IMR-90 (cell line): ENCODE measurements around the gene IL17RE. TPM values are rescaled to one million over a fixed set of nuclear protein-coding genes. Genes with fewer than 3 reads are reported as not detected.
A peak's percentile ranks its signal among the peaks of the same experiment; 100 is the strongest.

Experiments
- ATAC-seq: fragments of 200-7000 bp; cut with Tn5 transposase; 2 replicates; pipeline ENCODE4 v1.9.1; 2020; ENCODE audit warnings: low read depth, mild to moderate bottlenecking, moderate library complexity
- BruUV-seq: library from RNA; stranded (reverse); fragments of 400-500 nt; replicated peaks from 2 replicates; lab custom pipeline; 2021; lab: Mats Ljungman, UMichigan
- CTCF ChIA-PET: fragments of 300-600 bp; formaldehyde crosslinking; extraction: SDS; loops from one replicate; lab custom pipeline; 2021; ENCODE audit warnings: antibody characterized with exemption; lab: Yijun Ruan, JAX
- POLR2A ChIA-PET: fragments of 300-600 bp; sonication (Branson Sonifier 250); formaldehyde crosslinking; loops from one replicate; lab custom pipeline; 2022; ENCODE audit warnings: antibody characterized with exemption; ENCODE audit not compliant: unreplicated experiment; lab: Charles Lee
- DNase-seq: peaks from one replicate; pipeline ENCODE4 v3.0.0; 2013
- H2AFZ ChIP-seq: replicated peaks from 2 replicates; pipeline ENCODE3; 2013; ENCODE audit warnings: low read length, mild to moderate bottlenecking; ENCODE audit not compliant: poor library complexity
- H2AK5ac ChIP-seq: 2 replicates; pipeline ENCODE4 v1.6.1; 2013; ENCODE audit warnings: low read depth, low read length, inconsistent platforms
- H2AK9ac ChIP-seq: replicated peaks from 2 replicates; pipeline ENCODE3; 2013; ENCODE audit warnings: mild to moderate bottlenecking, low read depth, low read length, moderate library complexity; ENCODE audit not compliant: poor library complexity
- H2BK120ac ChIP-seq: 2 replicates; pipeline ENCODE4 v1.6.1; 2013; ENCODE audit warnings: low read depth, low read length, inconsistent platforms
- H2BK15ac ChIP-seq: 3 replicates; pipeline ENCODE4 v1.6.1; 2013; ENCODE audit warnings: low read depth, low read length, inconsistent platforms
- H2BK20ac ChIP-seq: 2 replicates; pipeline ENCODE4 v1.6.1; 2013; ENCODE audit warnings: low read depth, mild to moderate bottlenecking, inconsistent platforms, low read length, moderate library complexity
- H2BK5ac ChIP-seq: 2 replicates; pipeline ENCODE4 v1.6.1; 2013; ENCODE audit warnings: mild to moderate bottlenecking, low read depth, low read length, inconsistent platforms; ENCODE audit not compliant: poor library complexity, severe bottlenecking
- H3K14ac ChIP-seq: replicated peaks from 2 replicates; pipeline ENCODE4 v1.6.1; 2013; ENCODE audit warnings: low read depth, low read length, inconsistent platforms
- H3K18ac ChIP-seq: 2 replicates; pipeline ENCODE4 v1.6.1; 2013; ENCODE audit warnings: low read depth, low read length, control low read depth
- H3K23ac ChIP-seq: 2 replicates; pipeline ENCODE4 v1.6.1; 2013; ENCODE audit warnings: low read depth, low read length, inconsistent platforms
- H3K27ac ChIP-seq: 2 replicates; pipeline ENCODE4 v1.5.1; 2013; ENCODE audit warnings: mild to moderate bottlenecking, control low read depth, low read length; ENCODE audit not compliant: insufficient read depth
- H3K27me3 ChIP-seq: 2 replicates; pipeline ENCODE4 v1.6.1; 2013; ENCODE audit warnings: low read length; ENCODE audit not compliant: control insufficient read depth, insufficient read depth
- H3K36me3 ChIP-seq: 2 replicates; pipeline ENCODE4 v1.6.1; 2013; ENCODE audit warnings: low read length, mixed read lengths; ENCODE audit not compliant: control insufficient read depth, insufficient read depth
- H3K4ac ChIP-seq: 2 replicates; pipeline ENCODE4 v1.6.1; 2013; ENCODE audit warnings: low read depth, low read length, inconsistent platforms
- H3K4me1 ChIP-seq: 2 replicates; pipeline ENCODE4 v1.6.1; 2013; ENCODE audit warnings: low read length, mixed read lengths; ENCODE audit not compliant: control insufficient read depth, insufficient read depth
- H3K4me2 ChIP-seq: 2 replicates; pipeline ENCODE4 v1.6.1; 2013; ENCODE audit warnings: low read depth, mild to moderate bottlenecking, control low read depth, low read length, moderate library complexity
- H3K4me3 ChIP-seq: 2 replicates; pipeline ENCODE4 v1.5.1; 2013; ENCODE audit warnings: low read depth, mild to moderate bottlenecking, control low read depth, low read length, moderate library complexity; ENCODE audit not compliant: insufficient read depth
- H3K56ac ChIP-seq: 2 replicates; pipeline ENCODE4 v1.6.1; 2013; ENCODE audit warnings: low read length, inconsistent platforms; ENCODE audit not compliant: insufficient read depth; ENCODE audit errors: extremely low read depth
- H3K79me1 ChIP-seq, 2 experiments: 2 replicates each; pipeline ENCODE4 v1.6.1; 2013; ENCODE audit warnings: low read length in 2 of 2, inconsistent platforms in 1 of 2, low read depth in 1 of 2
- H3K9ac ChIP-seq: 2 replicates; pipeline ENCODE4 v1.6.1; 2013; ENCODE audit warnings: low read depth, low read length, control low read depth
- H3K9me1 ChIP-seq: 2 replicates; pipeline ENCODE4 v1.6.1; 2013; ENCODE audit warnings: low read length, inconsistent platforms; ENCODE audit not compliant: insufficient read depth
- H3K9me3 ChIP-seq: 2 replicates; pipeline ENCODE4 v1.6.1; 2013; ENCODE audit warnings: low read length; ENCODE audit not compliant: control insufficient read depth, insufficient read depth
- H4K20me1 ChIP-seq: 2 replicates; pipeline ENCODE4 v1.6.1; 2013; ENCODE audit warnings: low read length, inconsistent platforms; ENCODE audit not compliant: insufficient read depth
- H4K5ac ChIP-seq: 2 replicates; pipeline ENCODE4 v1.6.1; 2013; ENCODE audit warnings: mild to moderate bottlenecking, low read depth, low read length, control low read depth
- H4K8ac ChIP-seq, 2 experiments: 2 replicates each; pipeline ENCODE4 v1.6.1; 2013; ENCODE audit warnings: low read depth in 2 of 2, low read length in 2 of 2, control low read depth in 1 of 2, inconsistent platforms in 1 of 2
- H4K91ac ChIP-seq: 2 replicates; pipeline ENCODE4 v1.6.1; 2013; ENCODE audit warnings: low read depth, low read length, inconsistent platforms; ENCODE audit not compliant: insufficient read depth
- CEBPB ChIP-seq: IDR thresholded peaks from 2 replicates; pipeline ENCODE4 v1.6.1; 2012; ENCODE audit warnings: low read depth, low read length, improper control_type of control experiment
- CHD1 ChIP-seq: IDR thresholded peaks from 2 replicates; pipeline ENCODE4 v1.6.1; 2012; ENCODE audit warnings: low read depth, low read length, improper control_type of control experiment
- CTCF ChIP-seq: conservative IDR thresholded peaks from 2 replicates; pipeline ENCODE4 v1.5.1; 2012; ENCODE audit warnings: mild to moderate bottlenecking, low read depth, low read length, improper control_type of control experiment
- FOS ChIP-seq: fragments of 150-350 bp; IDR thresholded peaks from 2 replicates; pipeline ENCODE4 v1.6.1; 2016; ENCODE audit warnings: low read depth, low read length
- MAFK ChIP-seq: IDR thresholded peaks from 2 replicates; pipeline ENCODE4 v1.6.1; 2012; ENCODE audit warnings: low read depth, low read length, improper control_type of control experiment
- NFE2L2 ChIP-seq: fragments of 150-350 bp; IDR thresholded peaks from 2 replicates; pipeline ENCODE4 v1.6.1; 2016; ENCODE audit warnings: low read depth, mild to moderate bottlenecking, low read length
- POLR2A ChIP-seq: IDR thresholded peaks from 2 replicates; pipeline ENCODE4 v1.6.1; 2012; ENCODE audit warnings: mild to moderate bottlenecking, low read depth, low read length
- RAD21 ChIP-seq: IDR thresholded peaks from 2 replicates; pipeline ENCODE4 v1.6.1; 2012; ENCODE audit warnings: low read length, improper control_type of control experiment
- RCOR1 ChIP-seq: IDR thresholded peaks from 2 replicates; pipeline ENCODE4 v1.6.1; 2012; ENCODE audit warnings: mild to moderate bottlenecking, low read length, improper control_type of control experiment; ENCODE audit not compliant: insufficient replicate concordance
- RFX5 ChIP-seq: IDR thresholded peaks from 2 replicates; pipeline ENCODE4 v1.8.0; 2012; ENCODE audit warnings: low read depth, mild to moderate bottlenecking, low read length, moderate library complexity
- SMC3 ChIP-seq: fragments of 150-350 bp; IDR thresholded peaks from 2 replicates; pipeline ENCODE4 v1.6.1; 2016; ENCODE audit warnings: low read depth, mild to moderate bottlenecking, antibody characterized with exemption, low read length, moderate library complexity
- WGBS, 2 experiments: methylation state at CpG; one replicate each; pipeline versions ENCODE4 v1.1.5 to v1.1.7; 2013; ENCODE audit warnings: missing lambda C conversion rate in 2 of 2; ENCODE audit not compliant: insufficient read length in 1 of 2; ENCODE audit errors: extremely low coverage in 2 of 2; 5-methylcytosine and 5-hydroxymethylcytosine counted together
- dilution Hi-C: fragments of 300-500 bp; cut with HindIII; formaldehyde crosslinking; loops from one replicate; pipeline ENCODE4 v1.14.3; 2018; ENCODE audit warnings: low sequenced_read_pairs; ENCODE audit not compliant: unreplicated experiment
- in situ Hi-C: fragments of 300-500 bp; cut with MboI; formaldehyde crosslinking; loops from 3 replicates; pipeline ENCODE4 v1.14.3; 2019; ENCODE audit warnings: low sequenced_read_pairs, inconsistent platforms, mixed read lengths
- intact Hi-C: fragments of 100-400 bp; cut with micrococcal nuclease; formaldehyde crosslinking; loops from 2 replicates; pipeline ENCODE4 v1.10.0; 2022
- polyA plus RNA-seq, 3 experiments: library from polyadenylated mRNA; depleted of rRNA; stranded (reverse); fragments of >200 nt; gene quantifications; 2 replicates each; pipeline ENCODE4 v1.2.3, GENCODE V29; 2012; ENCODE audit warnings: low replicate concordance in 1 of 3
- total RNA-seq: library from RNA; depleted of rRNA; stranded (reverse); fragments of >200 nt; gene quantifications from 2 replicates; pipeline ENCODE4 v1.2.3, GENCODE V29; 2012

The IL17RE gene
- total and polyA plus RNA-seq, 2 of the 4 experiments (the other 2 are of a cell fraction): 0.90 to 7.2 TPM

GRCh38 chr3:9903904-9904303, 1.3 kb downstream of the IL17RE start:
- peak overlapping the region; percentile 83 for H2AK9ac ChIP-seq
- H3K56ac ChIP-seq: no peak overlapping the region
- ChIA-PET CTCF (no interaction called here), POLR2A (no interaction called here)
- H4K5ac ChIP-seq: no peak overlapping the region
- H3K9ac ChIP-seq: no peak overlapping the region
- TF ChIP-seq CEBPB (no peak), CHD1 (no peak), MAFK (no peak), CTCF (no peak), SMC3 (no peak), RCOR1 (no peak), FOS (no peak), RFX5 (no peak), POLR2A (no peak), RAD21 (no peak), NFE2L2 (no peak)
- dilution Hi-C loops: no loop called here
- peaks cover 19% of the 10 kb centered on the region for H3K9me1 ChIP-seq
- no peak overlapping the region for H3K4me3 ChIP-seq
- no peak for DNase-seq
- H2BK5ac ChIP-seq: peak overlapping the region; percentile 32
- peak overlapping the region; percentile 64; the same call in 1 of the 2 replicates for H2AK5ac ChIP-seq
- no peak overlapping the region; the same call in 1 of the 2 replicates for H4K91ac ChIP-seq
- 0 out of 2 replicates have a peak overlapping the region, but pooled peaks have one; percentile 11 for H3K23ac ChIP-seq
- H2BK20ac ChIP-seq: peak overlapping the region; percentile 64; the same call in 1 of the 2 replicates
- H2BK120ac ChIP-seq: peak overlapping the region; percentile 32; the same call in 1 of the 2 replicates
- peak overlapping the region; percentile 69; the same call in 1 of the 3 replicates for H2BK15ac ChIP-seq
- H3K36me3 ChIP-seq: no peaks in the 10 kb centered on the region
- no TSS peak for BruUV-seq
- no peak overlapping the region for H3K4me2 ChIP-seq
- no peak for ATAC-seq
- peak overlapping the region; percentile 24 to 57; a peak in 2 of 4 replicates for H4K8ac ChIP-seq
- H3K4me1 ChIP-seq: peaks cover 11% of the 10 kb centered on the region
- no peak overlapping the region for H3K18ac ChIP-seq
- H4K20me1 ChIP-seq: no peaks in the 10 kb centered on the region
- H3K27me3 ChIP-seq: no peaks in the 10 kb centered on the region
- peaks cover 0 to 16% of the 10 kb centered on the region in 2 experiments; a peak in 2 of 4 replicates for H3K79me1 ChIP-seq
- H3K4ac ChIP-seq: peak overlapping the region; percentile 45
- H3K14ac ChIP-seq: peak overlapping the region; percentile 77; the same call in 1 of the 2 replicates
- intact Hi-C loops: no loop called here
- peak overlapping the region; percentile 57 for H2AFZ ChIP-seq
- WGBS, 2 experiments: no CpG with 5 or more reads among the region's 4 CpGs
- in situ Hi-C loops: no loop called here
- H3K9me3 ChIP-seq: no peaks in the 10 kb centered on the region
- H3K27ac ChIP-seq: no peak overlapping the region
